K562 (cell line): Measurements from ENCODE around the gene GNG3. TPM values are rescaled to one million over a fixed set of nuclear protein-coding genes. Genes with fewer than 3 reads are reported as not detected.
A peak's percentile ranks its signal among the peaks of the same experiment; 100 is the strongest.

ENCODE experiments used
- BMI1 ChIP-seq: fragments of 150-350 bp; IDR thresholded peaks from 2 replicates; pipeline ENCODE4 v1.6.1; 2014; ENCODE audit warnings: low read length
- ELF4 ChIP-seq: fragments of 450-650 bp; formaldehyde crosslinking; IDR thresholded peaks from 2 replicates; pipeline ENCODE4 v1.4.0; 2022; ENCODE audit warnings: missing genetic modification characterization
- HMG20B ChIP-seq: fragments of 250-450 bp; sonication (Bioruptor Pico); IDR thresholded peaks from 2 replicates; pipeline ENCODE4 v1.5.0; 2021; ENCODE audit warnings: mild to moderate bottlenecking
- HNRNPLL ChIP-seq: fragments of 200-400 bp; formaldehyde crosslinking; IDR thresholded peaks from 2 replicates; pipeline ENCODE4 v1.6.1; 2017; ENCODE audit warnings: low read length, low read depth, mild to moderate bottlenecking; ENCODE audit not compliant: poor library complexity, severe bottlenecking
- JUNB ChIP-seq: fragments of 450-650 bp; formaldehyde crosslinking; conservative IDR thresholded peaks from 2 replicates; pipeline ENCODE4 v1.4.0; 2020; ENCODE audit warnings: mild to moderate bottlenecking
- LCOR ChIP-seq: sonication (generic); formaldehyde crosslinking; IDR thresholded peaks from 2 replicates; pipeline ENCODE4 v1.8.0; 2022; ENCODE audit warnings: mild to moderate bottlenecking, missing genetic modification reagents
- MYNN ChIP-seq, 2 experiments: sonication (generic); formaldehyde crosslinking in 1 of 2; IDR thresholded peaks; 2 replicates each; pipeline versions ENCODE4 v1.5.0 to v1.6.1; 2016 to 2020; ENCODE audit warnings: antibody characterized with exemption in 1 of 2, missing genetic modification reagents in 1 of 2
- NFE2 ChIP-seq: IDR thresholded peaks from 2 replicates; pipeline ENCODE4 v1.6.1; 2014; ENCODE audit warnings: antibody characterized with exemption, low read depth
- NFYB ChIP-seq: IDR thresholded peaks from 2 replicates; pipeline ENCODE4 v1.6.1; 2011; ENCODE audit warnings: mild to moderate bottlenecking, moderate library complexity; ENCODE audit not compliant: insufficient read length; ENCODE audit errors: extremely low read depth
- PHTF2 ChIP-seq: fragments of 250-450 bp; sonication (Bioruptor Pico); IDR thresholded peaks from 2 replicates; pipeline ENCODE4 v1.5.0; 2021; ENCODE audit warnings: mild to moderate bottlenecking
- RAD21 ChIP-seq, 2 experiments: fragments of 250-450 bp in 1 of 2; fragments of 450-650 bp in 1 of 2; sonication (Bioruptor Pico) in 1 of 2; formaldehyde crosslinking in 1 of 2; IDR thresholded peaks in 1 of 2; conservative IDR thresholded peaks in 1 of 2; 2 replicates each; pipeline versions ENCODE4 v1.4.0 to v1.8.0; 2020 to 2022; ENCODE audit warnings: mild to moderate bottlenecking in 2 of 2, moderate library complexity in 1 of 2
- SIN3B ChIP-seq: fragments of 450-650 bp; IDR thresholded peaks from 2 replicates; pipeline ENCODE4 v1.6.1; 2017; ENCODE audit warnings: low read depth, mild to moderate bottlenecking, moderate library complexity
- SMAD4 ChIP-seq: fragments of 250-450 bp; sonication (Bioruptor Pico); conservative IDR thresholded peaks from 2 replicates; pipeline ENCODE4 v1.8.0; 2021; ENCODE audit warnings: inconsistent platforms, mild to moderate bottlenecking, moderate library complexity
- SREBF2 ChIP-seq: sonication (generic); formaldehyde crosslinking; IDR thresholded peaks from 2 replicates; pipeline ENCODE4 v1.4.0; 2020; ENCODE audit warnings: mild to moderate bottlenecking, missing genetic modification reagents
- SUPT5H ChIP-seq: fragments of 450-650 bp; IDR thresholded peaks from 2 replicates; pipeline ENCODE4 v1.6.1; 2016
- TGIF2 ChIP-seq: sonication (generic); formaldehyde crosslinking; IDR thresholded peaks from 2 replicates; pipeline ENCODE4 v1.8.1; 2022; ENCODE audit warnings: mild to moderate bottlenecking, missing genetic modification reagents, moderate library complexity
- ZNF3 ChIP-seq: fragments of 250-450 bp; sonication (Bioruptor Pico); IDR thresholded peaks from 2 replicates; pipeline ENCODE4 v1.5.0; 2021; ENCODE audit warnings: mild to moderate bottlenecking, moderate library complexity
- ZNF79 ChIP-seq: fragments of 250-450 bp; sonication (Bioruptor Pico); IDR thresholded peaks from 2 replicates; pipeline ENCODE4 v1.4.0; 2020; ENCODE audit warnings: low read depth, mild to moderate bottlenecking, moderate library complexity
- ZZZ3 ChIP-seq: fragments of 450-650 bp; IDR thresholded peaks from 2 replicates; pipeline ENCODE4 v1.6.1; 2016; ENCODE audit warnings: antibody characterized with exemption, mild to moderate bottlenecking, moderate library complexity
- polyA plus RNA-seq, 8 experiments: library from polyadenylated mRNA; depleted of rRNA in 4 of 8; stranded (reverse) in 5 of 8; unstranded in 3 of 8; fragments of >200 nt; fragmentation: Nextera tagmentation in 2 of 8; fragmentation: Illumina TruSeq in 1 of 8; extraction: Ambion mirVana in 2 of 8; extraction: Trizol in 1 of 8; gene quantifications; 2 replicates each; pipeline versions ENCODE4 v1.2.1 to v1.2.3, GENCODE V29; 2011 to 2014; ENCODE audit warnings: inconsistent platforms in 1 of 8, missing spikeins in 1 of 8
- total RNA-seq, 7 experiments: library from RNA; depleted of rRNA in 6 of 7; stranded (reverse); fragments of >200 nt in 6 of 7; fragmentation: Illumina TruSeq in 2 of 7; extraction: Trizol in 2 of 7; gene quantifications; 2 replicates each; pipeline versions ENCODE4 v1.2.1 to v1.2.3, GENCODE V29; 2011 to 2021; ENCODE audit warnings: low replicate concordance in 1 of 7
- TF ChIP-seq, protein P1 (sequence below): fragments of 200-800 bp; sonication (Bioruptor generic); IDR thresholded peaks from 2 replicates; pipeline ENCODE4 v1.6.1; 2017; ENCODE audit warnings: missing genetic modification characterization, missing compliant biosample characterization
- TF ChIP-seq, protein P2 (sequence below): fragments of 200-800 bp; sonication (Bioruptor generic); IDR thresholded peaks from 2 replicates; pipeline ENCODE4 v1.6.1; 2017; ENCODE audit warnings: missing genetic modification characterization, missing compliant biosample characterization
- TF ChIP-seq, protein P3 (sequence below): fragments of 250-450 bp; sonication (Bioruptor Pico); IDR thresholded peaks from 2 replicates; pipeline ENCODE4 v1.6.1; 2021; ENCODE audit warnings: mild to moderate bottlenecking

Gene GNG3
- total and polyA plus RNA-seq, 9 of the 15 experiments (the other 6 are each of a cell fraction or from before 2014, with no cell fraction given) = 0.07 TPM; not detected in 8

DNA sequence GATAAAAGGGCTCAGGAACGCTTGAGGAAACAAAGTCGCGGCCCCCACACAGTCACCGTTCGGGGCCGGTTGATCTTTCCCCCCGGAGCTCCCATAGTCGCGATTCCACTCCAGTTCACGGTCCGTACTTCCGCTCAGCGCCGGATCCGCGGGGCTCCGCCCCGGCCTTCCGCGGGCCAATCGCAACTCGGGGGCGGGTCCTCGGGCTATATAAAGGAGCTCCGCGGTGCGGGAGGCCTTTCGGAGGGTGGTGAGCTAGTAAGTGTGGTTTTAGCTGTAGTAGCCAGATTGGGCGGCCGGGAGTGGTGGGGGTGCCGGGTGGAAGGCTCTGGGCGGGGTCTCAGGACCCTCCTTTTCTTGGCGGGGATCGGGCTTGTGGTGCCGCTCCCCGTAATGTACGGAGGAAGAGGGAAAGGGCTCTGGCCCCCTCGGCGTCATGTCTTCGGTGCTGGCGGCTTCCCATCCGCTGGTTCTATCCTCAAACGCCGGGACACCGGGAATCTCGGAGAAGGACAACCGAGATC lies 42.3 kb upstream of the GNG3 start, which contains the start of the genes C11orf98 and CSKMT (continued):
- TF ChIP-seq, protein P1, sequence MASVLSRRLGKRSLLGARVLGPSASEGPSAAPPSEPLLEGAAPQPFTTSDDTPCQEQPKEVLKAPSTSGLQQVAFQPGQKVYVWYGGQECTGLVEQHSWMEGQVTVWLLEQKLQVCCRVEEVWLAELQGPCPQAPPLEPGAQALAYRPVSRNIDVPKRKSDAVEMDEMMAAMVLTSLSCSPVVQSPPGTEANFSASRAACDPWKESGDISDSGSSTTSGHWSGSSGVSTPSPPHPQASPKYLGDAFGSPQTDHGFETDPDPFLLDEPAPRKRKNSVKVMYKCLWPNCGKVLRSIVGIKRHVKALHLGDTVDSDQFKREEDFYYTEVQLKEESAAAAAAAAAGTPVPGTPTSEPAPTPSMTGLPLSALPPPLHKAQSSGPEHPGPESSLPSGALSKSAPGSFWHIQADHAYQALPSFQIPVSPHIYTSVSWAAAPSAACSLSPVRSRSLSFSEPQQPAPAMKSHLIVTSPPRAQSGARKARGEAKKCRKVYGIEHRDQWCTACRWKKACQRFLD (CRISPR knock-in tag) = peak; percentile 11; the same call in 1 of the 2 replicates
- TF ChIP-seq TGIF2 (CRISPR knock-in tag) (peak; percentile 24; the same call in 1 of the 2 replicates), NFE2 (no peak), ZNF79 (CRISPR knock-in tag) (no peak), ZZZ3 (no peak), BMI1 (no peak), JUNB (CRISPR knock-in tag) (no peak), SMAD4 (CRISPR knock-in tag) (no peak), ELF4 (CRISPR knock-in tag) (peak; percentile 53), ZNF3 (CRISPR knock-in tag) (peak; percentile 73), PHTF2 (peak; percentile 86; the same call in 1 of the 2 replicates), RAD21 (CRISPR knock-in tag; conservative IDR thresholded peaks at IDR 0.05 in 1 of 2, IDR thresholded peaks at IDR 0.05 in 1 of 2) (peak in 1 of 2 experiments; percentile 8; a peak in 1 of 4 replicates), MYNN (IDR thresholded peaks at IDR 0.05) (peak; percentile 79; the same call in 1 of the 2 replicates), MYNN (CRISPR knock-in tag; IDR thresholded peaks at IDR 0.05) (no peak), LCOR (CRISPR knock-in tag) (peak; percentile 28; the same call in 1 of the 2 replicates), SREBF2 (CRISPR knock-in tag) (0 out of 2 replicates have a peak, but pooled peaks have one; percentile 56), HNRNPLL (peak; percentile 81), SIN3B (0 out of 2 replicates have a peak, but pooled peaks have one; percentile 5), NFYB (peak; percentile 93), HMG20B (CRISPR knock-in tag) (peak; percentile 93), SUPT5H (peak; percentile 100)
- TF ChIP-seq, protein P2, sequence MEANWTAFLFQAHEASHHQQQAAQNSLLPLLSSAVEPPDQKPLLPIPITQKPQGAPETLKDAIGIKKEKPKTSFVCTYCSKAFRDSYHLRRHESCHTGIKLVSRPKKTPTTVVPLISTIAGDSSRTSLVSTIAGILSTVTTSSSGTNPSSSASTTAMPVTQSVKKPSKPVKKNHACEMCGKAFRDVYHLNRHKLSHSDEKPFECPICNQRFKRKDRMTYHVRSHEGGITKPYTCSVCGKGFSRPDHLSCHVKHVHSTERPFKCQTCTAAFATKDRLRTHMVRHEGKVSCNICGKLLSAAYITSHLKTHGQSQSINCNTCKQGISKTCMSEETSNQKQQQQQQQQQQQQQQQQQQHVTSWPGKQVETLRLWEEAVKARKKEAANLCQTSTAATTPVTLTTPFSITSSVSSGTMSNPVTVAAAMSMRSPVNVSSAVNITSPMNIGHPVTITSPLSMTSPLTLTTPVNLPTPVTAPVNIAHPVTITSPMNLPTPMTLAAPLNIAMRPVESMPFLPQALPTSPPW (CRISPR knock-in tag) = peak; percentile 88
- TF ChIP-seq, protein P3, sequence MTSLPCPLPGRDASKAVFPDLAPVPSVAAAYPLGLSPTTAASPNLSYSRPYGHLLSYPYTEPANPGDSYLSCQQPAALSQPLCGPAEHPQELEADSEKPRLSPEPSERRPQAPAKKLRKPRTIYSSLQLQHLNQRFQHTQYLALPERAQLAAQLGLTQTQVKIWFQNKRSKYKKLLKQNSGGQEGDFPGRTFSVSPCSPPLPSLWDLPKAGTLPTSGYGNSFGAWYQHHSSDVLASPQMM (CRISPR knock-in tag) = 0 out of 2 replicates have a peak, but pooled peaks have one; percentile 30
